GM18519 (cell line): Measurements from ENCODE around the gene VAV1.
"Not testable (repeated sequence)": the region's sequence is repeated elsewhere in the genome, so short reads cannot be mapped to it uniquely, and the experiment has no call there.

Source experiments
- ATAC-seq: cut with Tn5 transposase; IDR thresholded peaks from one replicate; pipeline ENCODE4 v1.9.1; 2021; ENCODE audit warnings: mild to moderate bottlenecking, moderate library complexity; ENCODE audit not compliant: unreplicated experiment, low FRiP score

The VAV1 gene

GRCh38 chr19:6736917-6737283, 35.6 kb upstream of the VAV1 start:
- no peak for ATAC-seq

- peak; percentile 65 for ATAC-seq
Measured at GRCh38 chr19:6737284-6737872, 35.1 kb upstream of the VAV1 start, which contains the start of gene GPR108. Gene GPR108, minus strand, starts transcription at chr19:6737580. Its CDS starts 4 bp downstream, at chr19:6737576.

GRCh38 chr19:6737873-6738786, 34.4 kb upstream of the VAV1 start:
- no peak for ATAC-seq

GRCh38 chr19:6738787-6739389, 33.6 kb upstream of the VAV1 start:
- no peak for ATAC-seq

- no peak for ATAC-seq
Measured at GRCh38 chr19:6739390-6739882, 33.1 kb upstream of the VAV1 start, which contains the start of gene TRIP10. Gene TRIP10, plus strand, starts transcription at chr19:6739680. Its CDS starts 82 bp downstream, at chr19:6739762.

- ATAC-seq, result no peak
Measured at GRCh38 chr19:6739883-6740588, 32.5 kb upstream of the VAV1 start.

GRCh38 chr19:6740589-6741343, 31.7 kb upstream of the VAV1 start:
- ATAC-seq, result no peak

GRCh38 chr19:6743066-6743465, 29.4 kb upstream of the VAV1 start:
- no peak for ATAC-seq

- no peak for ATAC-seq
Measured at GRCh38 chr19:6743714-6744380, 28.7 kb upstream of the VAV1 start.

- ATAC-seq, result no peak
Measured at GRCh38 chr19:6744381-6745301, 27.9 kb upstream of the VAV1 start.

- no peak for ATAC-seq
Measured at GRCh38 chr19:6745965-6746364, 26.5 kb upstream of the VAV1 start.

- not testable (repeated sequence) for ATAC-seq
Measured at GRCh38 chr19:6748543-6748942, 24.0 kb upstream of the VAV1 start.

GRCh38 chr19:6750062-6750461, 22.4 kb upstream of the VAV1 start:
- no peak for ATAC-seq

- no peak for ATAC-seq
Measured at GRCh38 chr19:6751189-6751588, 21.3 kb upstream of the VAV1 start.

GRCh38 chr19:6752256-6753177, 20.0 kb upstream of the VAV1 start:
- ATAC-seq, result no peak

- no peak for ATAC-seq
Measured at GRCh38 chr19:6753178-6754031, 19.1 kb upstream of the VAV1 start.
